Retinal pigment epithelial cell (primary cell): ENCODE measurements around the gene NRL.

Experiments used
- DNase-seq: peaks from one replicate; pipeline ENCODE4 v3.0.0-alpha.2; 2010; ENCODE audit warnings: low read depth
- H3K4me3 ChIP-seq: 2 replicates; pipeline ENCODE4 v1.5.1; 2011; ENCODE audit warnings: mild to moderate bottlenecking, low read length, control low read depth, moderate library complexity
- TF ChIP-seq, protein P1 (sequence below): conservative IDR thresholded peaks from 2 replicates; pipeline ENCODE4 v1.5.1; 2011; ENCODE audit warnings: low read depth, low read length, control low read depth, inconsistent platforms

NRL gene

GRCh38 chr14:24086193-24086955 lies 28.4 kb downstream of the NRL start:
- no peak for DNase-seq
- TF ChIP-seq, protein P1, sequence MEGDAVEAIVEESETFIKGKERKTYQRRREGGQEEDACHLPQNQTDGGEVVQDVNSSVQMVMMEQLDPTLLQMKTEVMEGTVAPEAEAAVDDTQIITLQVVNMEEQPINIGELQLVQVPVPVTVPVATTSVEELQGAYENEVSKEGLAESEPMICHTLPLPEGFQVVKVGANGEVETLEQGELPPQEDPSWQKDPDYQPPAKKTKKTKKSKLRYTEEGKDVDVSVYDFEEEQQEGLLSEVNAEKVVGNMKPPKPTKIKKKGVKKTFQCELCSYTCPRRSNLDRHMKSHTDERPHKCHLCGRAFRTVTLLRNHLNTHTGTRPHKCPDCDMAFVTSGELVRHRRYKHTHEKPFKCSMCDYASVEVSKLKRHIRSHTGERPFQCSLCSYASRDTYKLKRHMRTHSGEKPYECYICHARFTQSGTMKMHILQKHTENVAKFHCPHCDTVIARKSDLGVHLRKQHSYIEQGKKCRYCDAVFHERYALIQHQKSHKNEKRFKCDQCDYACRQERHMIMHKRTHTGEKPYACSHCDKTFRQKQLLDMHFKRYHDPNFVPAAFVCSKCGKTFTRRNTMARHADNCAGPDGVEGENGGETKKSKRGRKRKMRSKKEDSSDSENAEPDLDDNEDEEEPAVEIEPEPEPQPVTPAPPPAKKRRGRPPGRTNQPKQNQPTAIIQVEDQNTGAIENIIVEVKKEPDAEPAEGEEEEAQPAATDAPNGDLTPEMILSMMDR: no peak
- H3K4me3 ChIP-seq: no peak overlapping the region

DNA sequence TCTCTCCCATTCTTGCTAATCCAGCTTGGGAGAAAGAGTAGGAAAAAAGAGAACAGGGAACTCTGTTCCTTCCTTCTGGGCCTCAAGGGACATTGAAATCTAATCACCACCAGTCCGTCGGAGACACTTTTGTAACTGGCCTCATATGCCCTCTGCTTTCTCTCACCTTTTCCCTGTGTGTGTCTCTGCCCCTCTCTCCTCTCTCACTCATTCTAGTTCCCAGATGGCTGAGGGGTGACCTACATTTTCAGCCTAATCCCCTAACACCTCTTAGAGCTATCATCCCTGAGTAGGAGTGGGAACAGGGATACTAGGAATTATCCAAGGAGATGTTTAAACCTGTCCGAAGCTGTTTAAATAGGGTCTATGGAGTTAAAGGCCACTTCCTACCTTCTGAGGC lies 29.5 kb downstream of the NRL start:
- TF ChIP-seq, protein P1: no peak
- no peak overlapping the region for H3K4me3 ChIP-seq
- no peak for DNase-seq

- no peak for DNase-seq
- TF ChIP-seq, protein P1: no peak
- no peak overlapping the region for H3K4me3 ChIP-seq
Measured at GRCh38 chr14:24084440-24084839, 30.3 kb downstream of the NRL start.

GRCh38 chr14:24083462-24083861 lies 31.3 kb downstream of the NRL start:
- no peak for DNase-seq

GRCh38 chr14:24082411-24083080 lies 32.2 kb downstream of the NRL start:
- DNase-seq: no peak
- TF ChIP-seq, protein P1: no peak
- no peak overlapping the region for H3K4me3 ChIP-seq

More at GRCh38 chr14:24083462-24083861, 31.3 kb downstream of the NRL start:
- TF ChIP-seq, protein P1: no peak
- H3K4me3 ChIP-seq: no peak overlapping the region

GRCh38 chr14:24081739-24082211 lies 33.0 kb downstream of the NRL start:
- peak overlapping the region; percentile 63 for H3K4me3 ChIP-seq
- DNase-seq: no peak
- TF ChIP-seq, protein P1: no peak
